ENCODE results near the gene ZBTB8A.
"Not testable (repeated sequence)": the region's sequence is repeated elsewhere in the genome, so short reads cannot be mapped to it uniquely, and the experiment has no call there.

Gene ZBTB8A

DNA sequence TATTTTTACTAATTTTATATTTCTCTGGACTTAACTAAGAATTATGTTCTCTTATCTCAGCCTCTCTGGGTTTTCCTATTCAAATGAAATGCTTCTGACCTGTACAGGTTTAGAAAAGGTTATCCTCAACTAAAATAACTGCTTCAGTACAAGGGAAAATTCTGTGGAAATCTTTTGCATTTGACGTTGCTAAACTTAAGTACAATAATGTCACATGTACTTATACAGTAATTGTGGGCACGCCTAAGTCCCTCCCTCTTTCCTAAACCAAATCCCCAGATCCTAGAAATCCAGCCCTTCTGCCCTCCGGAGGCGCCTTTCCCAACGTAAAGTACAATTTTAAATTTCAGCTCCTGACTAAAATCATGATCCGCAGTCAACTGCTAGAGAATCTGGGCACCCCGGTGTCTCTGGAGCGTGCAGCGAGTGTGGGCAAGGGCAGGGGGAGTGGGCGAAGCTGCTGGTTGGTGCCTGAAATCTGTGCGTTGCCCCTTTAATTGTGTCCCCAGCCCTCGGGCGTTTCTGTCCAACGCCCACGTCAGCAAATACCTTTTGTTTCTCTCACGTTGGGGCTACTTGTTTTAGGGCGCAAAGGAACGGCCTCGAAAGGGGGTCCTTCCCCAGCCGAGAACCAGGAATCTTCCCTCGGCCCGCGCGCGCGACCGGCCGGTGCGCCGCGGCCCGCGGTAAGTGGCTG is at the start of gene ZBTB8A:
Gene ZBTB8A (plus strand): TSS at position 541 of the 697 bp plus-strand sequence. CDS start 53,505 bp downstream, outside the sequence.
- DNase-seq: no peak

DNA sequence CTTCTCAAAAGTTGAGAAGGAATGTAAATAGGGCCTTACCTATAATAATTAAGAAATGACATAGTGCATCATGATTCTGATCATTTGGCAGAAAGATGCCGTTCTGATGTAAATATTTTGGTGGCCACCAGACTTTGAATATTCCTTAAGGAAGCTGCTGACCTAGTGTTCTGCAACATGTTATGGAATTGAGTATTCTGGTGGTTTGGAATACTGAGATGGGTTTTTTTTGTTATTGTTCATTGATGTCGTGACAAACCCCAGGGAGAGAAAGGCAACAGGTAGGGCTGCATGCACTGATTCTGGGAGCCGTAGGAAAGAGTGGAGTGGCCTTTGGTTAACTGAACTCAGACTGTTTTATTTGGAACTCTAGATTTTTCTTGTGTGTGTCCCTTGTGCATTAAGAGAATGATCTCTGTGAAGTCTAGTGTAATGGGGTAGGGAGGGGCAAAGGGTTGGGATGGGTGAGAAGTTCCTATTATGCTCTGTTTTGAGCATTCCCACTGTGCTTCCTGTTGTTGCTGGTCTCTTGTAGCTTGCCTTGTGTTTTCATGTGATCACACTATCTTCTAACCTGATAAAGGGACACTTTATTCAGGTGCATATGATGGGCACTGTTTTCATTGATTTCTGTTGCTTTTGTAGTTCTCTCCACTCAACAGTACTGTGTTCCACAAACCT is 49.3 kb upstream of the ZBTB8A start:
- DNase-seq: no peak

- no peak for DNase-seq
These were observed 47.8 kb upstream of the ZBTB8A start for GRCh38 chr1:32491386-32491785.

DNA sequence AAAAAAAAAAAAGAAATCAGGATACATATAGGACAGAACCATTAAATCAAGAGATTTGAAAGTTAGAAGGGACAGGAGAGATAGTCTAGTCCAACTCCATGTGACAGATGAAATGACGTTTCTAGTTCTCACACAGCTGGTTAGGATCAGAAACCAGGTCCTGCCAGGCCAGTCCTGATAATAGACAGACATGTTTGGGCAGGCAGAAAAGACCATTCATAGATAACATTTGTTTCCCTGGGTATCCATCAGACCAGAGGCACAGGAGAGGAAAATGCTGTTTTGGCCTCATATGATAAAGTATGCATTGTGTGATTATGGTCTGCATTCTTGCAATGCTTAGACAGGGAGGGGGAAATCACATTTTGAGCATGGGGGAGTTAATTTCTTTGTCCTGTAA is 45.0 kb upstream of the ZBTB8A start:
- DNase-seq: no peak

GRCh38 chr1:32494711-32495337 is 44.4 kb upstream of the ZBTB8A start:
- DNase-seq: no peak

- no peak for DNase-seq
These were observed 43.1 kb upstream of the ZBTB8A start for GRCh38 chr1:32496127-32496526.

DNA sequence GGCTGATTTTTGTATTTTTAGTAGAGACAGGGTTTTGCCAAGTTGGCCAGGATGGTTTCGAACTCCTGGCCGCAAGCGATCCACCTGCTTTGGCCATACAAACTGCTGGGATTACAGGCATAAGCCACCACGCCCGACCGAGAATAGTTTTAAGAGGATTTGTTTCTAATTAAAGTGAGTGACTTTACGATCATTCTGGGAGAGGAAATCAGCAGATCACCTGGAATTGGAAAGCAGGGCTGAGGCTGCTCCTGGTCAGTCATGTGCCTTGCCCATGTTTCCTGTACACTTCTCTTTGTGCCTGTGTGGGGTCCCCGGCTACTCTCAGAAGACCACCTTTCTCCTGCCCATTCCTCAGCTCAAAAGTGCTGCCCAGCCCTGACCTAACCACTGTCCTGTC is 40.5 kb upstream of the ZBTB8A start:
- no peak for DNase-seq

GRCh38 chr1:32500387-32501209 is 38.6 kb upstream of the ZBTB8A start:
- DNase-seq: peak; percentile 53 to 59

- DNase-seq: no peak
These were observed 37.4 kb upstream of the ZBTB8A start for GRCh38 chr1:32501865-32502264.

GRCh38 chr1:32503153-32503552 is 36.1 kb upstream of the ZBTB8A start:
- DNase-seq: no peak

GRCh38 chr1:32507021-32507420 is 32.2 kb upstream of the ZBTB8A start:
- DNase-seq: no peak

- DNase-seq: no peak
These were observed 30.5 kb upstream of the ZBTB8A start for GRCh38 chr1:32508761-32509160.

- no peak for DNase-seq
These were observed 29.3 kb upstream of the ZBTB8A start for GRCh38 chr1:32509939-32510338.

DNA sequence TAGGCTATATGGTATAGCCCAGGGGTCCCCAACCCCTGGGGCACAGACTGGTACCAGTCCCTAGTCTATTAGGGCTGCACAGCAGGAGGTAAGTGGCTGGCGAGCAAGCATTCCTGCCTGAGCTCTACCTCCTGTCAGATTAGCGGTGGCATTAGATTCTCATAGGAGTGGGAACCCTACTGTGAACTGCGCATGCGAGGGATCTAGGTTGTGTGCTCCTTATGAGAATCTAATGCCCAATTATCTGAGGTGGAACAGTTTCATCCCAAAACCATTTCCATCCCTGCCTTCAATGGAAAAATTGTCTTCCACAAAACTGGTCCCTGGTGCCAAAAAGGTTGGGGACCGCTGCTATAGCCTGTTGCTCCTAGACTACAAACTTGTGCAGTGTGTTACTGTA is 22.8 kb upstream of the ZBTB8A start:
- DNase-seq: no peak

DNA sequence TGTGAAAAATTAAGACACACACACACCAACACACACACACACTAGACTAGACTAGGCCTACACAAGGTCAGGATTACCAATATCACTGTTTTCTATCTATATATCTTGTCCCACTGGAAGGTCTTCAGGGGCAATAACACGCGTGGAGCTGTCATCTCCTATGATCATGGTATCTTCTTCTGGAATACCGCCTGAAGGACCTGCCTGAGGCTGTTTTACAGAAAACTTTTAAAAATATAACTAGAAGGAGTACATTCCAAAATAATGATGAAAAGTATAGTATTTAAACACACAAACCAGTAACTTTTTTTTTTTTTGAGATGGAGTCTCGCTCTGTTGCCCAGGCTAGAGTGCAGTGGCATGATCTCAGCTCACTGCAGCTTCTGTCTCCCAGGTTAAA is 20.3 kb upstream of the ZBTB8A start:
- DNase-seq: no peak

DNA sequence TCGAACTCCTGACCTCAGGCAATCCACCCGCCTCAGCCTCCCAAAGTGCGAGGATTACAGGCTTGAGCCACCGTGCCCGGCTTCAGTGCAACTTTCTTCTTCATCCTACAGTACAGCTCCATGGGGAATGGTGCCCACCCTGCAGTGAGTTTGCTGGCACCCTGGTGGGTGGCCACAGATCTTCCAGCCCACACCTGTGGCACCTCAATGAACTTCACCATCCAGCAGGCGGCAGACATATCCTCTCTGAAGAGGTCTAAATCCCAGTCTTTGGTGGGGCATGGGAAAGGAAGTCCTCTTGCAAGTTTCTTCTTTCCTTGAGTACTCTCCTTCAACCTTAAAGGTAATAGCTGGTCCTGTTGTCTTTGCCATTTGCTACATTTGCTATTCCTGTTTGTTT is 18.1 kb upstream of the ZBTB8A start:
- DNase-seq: no peak

DNA sequence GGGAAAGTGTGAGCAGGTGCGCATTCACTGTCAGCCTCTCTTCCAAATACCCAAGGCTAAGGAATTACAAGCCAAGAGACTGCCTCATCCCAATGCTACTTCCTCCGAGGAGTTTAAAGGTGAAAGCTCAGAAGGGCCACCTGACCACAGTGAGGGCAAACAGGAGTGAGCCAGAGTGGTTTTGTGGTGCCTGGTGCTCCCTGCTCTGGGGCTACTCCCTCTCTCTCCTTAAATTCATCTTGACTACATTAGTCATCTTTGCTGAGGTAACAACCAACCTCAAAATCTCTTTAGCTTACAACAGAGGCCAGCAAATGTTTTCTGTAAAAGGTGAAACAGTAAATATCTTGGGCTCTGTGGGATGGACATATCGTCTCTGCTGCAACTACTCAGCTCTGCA is 14.2 kb upstream of the ZBTB8A start:
- DNase-seq: no peak

DNA sequence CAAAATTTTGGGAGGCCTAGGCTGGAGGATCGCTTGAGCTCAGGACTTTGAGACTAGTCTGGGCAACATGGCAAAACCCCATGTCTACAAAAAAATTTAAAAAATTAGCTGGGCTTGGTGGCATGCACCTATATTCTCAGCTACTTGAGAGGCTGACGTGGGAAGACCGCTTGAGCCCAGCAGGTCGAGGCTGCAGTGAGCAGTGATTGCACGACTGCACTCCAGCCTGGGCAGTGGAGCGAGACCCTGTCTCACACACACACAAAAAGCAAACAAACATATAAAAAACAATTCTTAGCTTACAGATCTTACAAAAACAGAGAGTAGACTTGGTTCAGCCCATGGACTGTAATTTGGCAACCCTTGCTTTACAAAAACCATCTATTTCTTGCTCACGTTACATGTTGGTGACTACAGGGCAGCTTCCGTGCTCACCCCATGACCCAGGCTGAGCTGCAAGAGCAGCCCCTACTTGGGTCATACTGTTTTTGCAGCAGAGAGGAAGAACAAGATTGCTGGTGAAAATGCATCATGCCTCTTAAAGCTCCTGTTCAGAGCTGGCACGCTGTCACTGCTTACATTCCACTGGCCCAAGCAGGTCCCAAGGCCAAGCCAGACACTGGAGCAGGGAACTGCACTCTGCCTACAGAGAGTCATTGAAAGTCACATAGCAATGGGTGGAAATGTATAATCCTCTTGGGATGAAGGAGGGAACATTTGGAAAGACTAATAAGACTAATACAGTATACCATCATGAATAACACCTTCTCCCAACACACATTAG is 13.4 kb upstream of the ZBTB8A start:
- DNase-seq: no peak

DNA sequence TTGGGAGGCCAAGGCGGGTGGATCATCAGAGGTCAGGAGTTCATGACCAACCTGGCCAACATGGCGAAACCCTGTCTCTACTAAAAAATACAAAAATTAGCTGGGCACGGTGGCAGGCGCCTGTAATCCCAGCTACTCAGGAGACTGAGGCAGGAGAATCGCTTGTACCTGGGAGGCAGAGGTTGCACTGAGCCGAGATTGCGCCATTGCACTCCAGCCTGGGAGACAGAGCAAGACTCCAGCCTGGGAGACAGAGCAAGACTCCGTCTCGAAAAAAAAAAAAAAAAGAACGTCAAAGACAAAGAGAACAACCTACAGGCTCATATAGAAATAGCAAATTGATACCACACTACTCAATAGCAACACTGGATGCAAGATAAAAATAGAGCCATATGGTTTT is 10.7 kb upstream of the ZBTB8A start:
- DNase-seq: not testable (repeated sequence)

DNA sequence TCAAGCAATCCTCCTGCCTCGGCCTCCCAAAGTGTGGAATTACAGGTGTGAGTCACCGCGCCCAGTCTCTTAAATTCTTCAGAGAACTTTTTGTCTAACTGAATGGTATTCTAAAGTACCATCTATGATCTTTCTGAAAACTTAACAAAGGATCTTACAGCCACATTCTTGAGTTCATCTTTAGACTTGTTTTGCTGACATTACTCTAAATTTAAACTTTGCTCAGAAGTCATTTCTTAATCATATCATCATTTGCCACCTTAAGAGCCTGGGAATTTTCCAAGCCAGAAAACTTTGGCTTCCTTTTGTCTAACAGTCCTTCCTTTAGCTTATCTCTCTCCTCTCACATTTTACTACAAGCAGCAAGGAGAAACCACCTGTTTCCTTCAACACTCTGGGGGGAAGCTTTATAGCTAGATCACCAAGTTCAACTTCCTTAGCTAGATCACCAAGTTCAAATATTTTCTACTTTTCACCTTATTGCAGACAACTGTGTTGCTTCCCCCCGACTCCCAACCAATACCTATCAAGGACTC is 5.4 kb upstream of the ZBTB8A start:
- no peak for DNase-seq

DNA sequence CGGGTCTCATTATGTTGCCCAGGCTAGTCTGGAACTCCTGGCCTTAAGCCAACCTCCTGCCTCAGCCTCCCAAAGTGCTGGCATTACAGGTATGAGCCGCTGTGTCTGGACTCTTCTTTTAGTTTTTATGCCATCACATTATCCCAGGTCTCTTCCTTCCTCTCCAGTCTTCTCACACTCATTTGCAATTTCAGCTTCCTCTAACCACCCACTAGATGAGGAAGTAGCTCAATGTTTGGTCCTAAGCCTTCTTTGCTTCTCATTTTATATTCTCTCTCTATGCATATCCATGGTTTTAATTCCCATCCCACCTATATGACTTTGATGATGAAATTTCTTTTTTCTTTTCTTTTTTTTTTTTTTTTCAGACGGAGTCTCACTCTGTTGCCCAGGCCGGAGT is 3.1 kb upstream of the ZBTB8A start:
- DNase-seq: no peak

DNA sequence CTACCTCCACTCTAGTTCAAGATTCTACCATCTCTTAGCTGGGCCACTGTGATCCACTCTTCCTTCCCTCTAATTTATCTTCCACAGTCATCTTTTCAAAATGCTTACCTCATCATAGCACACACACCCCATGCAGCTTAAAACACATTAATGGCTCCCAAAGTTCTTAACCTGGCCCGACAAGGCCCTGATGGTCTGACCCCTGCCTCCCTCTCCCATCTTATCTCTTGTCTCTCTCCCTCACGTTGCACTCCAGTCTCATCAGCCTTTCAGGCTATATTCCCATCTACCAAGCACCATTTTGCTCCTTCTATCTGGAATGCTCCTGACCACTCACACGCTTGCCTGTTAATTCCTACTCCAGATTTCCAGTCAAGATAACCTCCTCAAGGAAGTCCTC is 2.5 kb upstream of the ZBTB8A start:
- no peak for DNase-seq
